HG03064 (cell line): ENCODE measurements around the gene CEP72.

Source experiments
- ATAC-seq: cut with Tn5 transposase; IDR thresholded peaks from one replicate; pipeline ENCODE4 v1.9.1; 2021; ENCODE audit warnings: low read depth; ENCODE audit not compliant: unreplicated experiment

The CEP72 gene

DNA sequence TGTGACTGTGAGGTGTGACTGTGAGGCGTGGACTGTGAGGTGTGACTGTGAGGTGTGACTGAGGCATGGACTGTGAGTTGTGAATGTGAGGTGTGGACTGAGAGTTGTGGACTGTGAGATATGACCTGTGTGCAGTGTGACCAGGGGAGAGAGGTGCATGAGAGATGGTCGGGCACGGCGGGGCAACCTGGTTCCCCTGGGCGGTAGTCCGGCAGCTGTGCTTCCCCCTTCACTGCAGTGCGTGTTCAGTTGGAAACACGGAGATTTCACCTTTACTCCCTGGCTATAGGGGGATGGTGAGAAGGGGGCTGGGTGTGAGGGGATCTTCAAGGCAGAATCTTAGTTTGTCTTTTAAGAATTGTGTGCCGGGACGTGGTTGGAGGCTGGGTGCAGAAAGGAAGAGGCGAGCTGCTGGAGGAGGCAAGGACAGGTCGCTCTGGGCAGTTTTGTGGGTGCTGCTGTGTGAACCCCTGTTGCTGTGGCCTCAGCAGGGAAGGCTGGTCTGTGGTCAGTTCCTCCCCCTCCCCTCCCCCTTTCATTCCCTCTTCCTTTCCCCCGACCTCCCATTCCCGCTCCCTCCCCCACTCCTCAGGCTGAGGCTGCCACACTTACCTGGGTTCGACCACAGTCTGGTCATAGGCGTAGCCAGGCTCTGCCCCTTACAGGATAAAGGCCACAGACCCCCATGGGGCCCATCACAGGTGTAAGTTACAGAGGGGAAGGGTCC, 39.3 kb downstream of the CEP72 start:
- ATAC-seq = no peak

DNA sequence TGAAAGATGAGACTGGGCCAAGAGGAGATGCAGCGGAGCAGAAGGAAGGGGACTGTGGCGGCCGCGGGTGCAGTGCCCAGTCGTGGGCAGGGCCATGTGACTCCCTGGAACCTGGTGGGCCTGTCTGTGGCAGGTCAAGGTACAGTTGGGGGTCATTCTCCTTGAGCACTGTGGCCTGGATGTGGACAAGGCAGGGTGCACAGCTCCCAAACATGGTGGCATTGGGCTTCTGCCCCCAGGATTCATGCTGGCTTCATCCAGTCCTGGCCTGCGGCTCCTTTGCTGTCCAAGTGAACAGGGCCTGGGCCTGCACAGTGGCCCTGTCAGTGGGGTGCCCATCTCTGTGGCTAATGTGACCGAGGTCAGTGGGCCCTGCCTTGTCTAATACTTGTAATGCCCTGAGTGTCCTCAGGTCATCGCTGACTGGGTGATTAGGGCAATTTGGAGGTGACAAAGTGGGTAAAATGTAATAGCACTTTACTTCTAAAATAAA, 39.9 kb downstream of the CEP72 start:
- ATAC-seq = no peak

DNA sequence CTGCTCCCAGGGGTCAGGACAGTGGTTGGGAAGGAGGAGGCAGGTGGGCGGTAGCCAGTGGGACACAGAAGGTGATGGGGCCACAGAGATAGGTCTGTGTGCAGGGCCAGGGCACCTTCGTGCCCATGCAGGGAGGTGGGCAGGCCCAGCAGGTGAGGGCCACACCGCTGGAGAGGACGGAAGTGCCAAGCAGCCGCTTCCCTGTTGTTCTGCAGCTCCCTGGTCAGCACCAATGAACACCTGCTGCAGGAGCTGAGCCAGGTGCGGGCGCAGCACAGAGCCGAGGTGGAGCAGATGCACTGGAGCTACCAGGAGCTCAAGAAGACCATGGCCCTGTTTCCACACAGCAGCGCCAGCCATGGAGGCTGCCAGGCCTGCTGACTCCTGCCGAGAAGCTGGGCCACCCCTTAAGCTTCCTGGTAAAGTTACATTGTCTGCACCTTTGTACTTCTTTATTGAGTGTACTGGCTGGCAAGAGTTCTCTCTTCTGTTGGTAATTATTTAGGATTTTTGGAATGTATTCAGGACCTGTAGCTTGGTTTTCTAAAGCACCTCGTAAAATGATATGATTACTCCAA, 40.7 kb downstream of the CEP72 start:
- ATAC-seq = no peak

- ATAC-seq = no peak
These were observed 42.1 kb downstream of the CEP72 start for GRCh38 chr5:654071-654778.

- ATAC-seq = no peak
These were observed 43.3 kb downstream of the CEP72 start for GRCh38 chr5:655406-655805.

GRCh38 chr5:657570-657969, 45.4 kb downstream of the CEP72 start:
- no peak for ATAC-seq

GRCh38 chr5:658103-658502, 46.0 kb downstream of the CEP72 start:
- no peak for ATAC-seq

DNA sequence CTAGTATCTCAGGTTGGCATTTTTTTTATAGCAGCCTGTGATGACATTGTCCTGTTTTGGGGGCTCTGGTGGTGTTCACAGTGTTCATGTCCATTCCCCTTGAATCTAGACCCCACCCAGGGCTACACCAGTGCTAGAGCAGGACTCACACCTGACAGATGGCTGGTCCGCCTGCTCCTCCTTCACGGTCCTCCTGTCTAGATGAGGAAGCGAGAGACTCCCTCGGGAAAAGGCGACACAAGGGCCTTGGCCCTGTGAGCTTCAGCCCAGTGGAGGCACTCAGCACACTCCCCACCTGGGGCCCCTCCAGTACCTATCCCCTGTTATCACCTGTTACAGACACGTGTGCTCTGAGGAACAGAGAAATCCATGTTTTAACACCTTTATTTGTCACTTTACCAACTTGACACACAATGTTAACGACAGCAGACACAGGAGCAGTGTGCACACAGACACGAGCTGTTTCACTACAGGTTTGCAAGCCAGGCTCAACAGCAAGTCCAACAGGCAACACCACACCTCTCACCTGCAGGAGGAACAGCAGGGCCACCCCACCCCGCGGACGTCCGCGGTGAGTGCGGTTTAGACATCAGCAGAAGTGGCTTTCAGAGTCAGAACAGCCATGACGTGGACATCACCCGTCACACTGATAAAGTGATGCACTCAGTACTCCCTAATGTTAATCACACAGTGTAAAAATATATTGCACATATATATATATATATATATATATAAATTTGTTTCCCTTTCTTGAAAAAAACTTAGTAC, 47.5 kb downstream of the CEP72 start:
- no peak for ATAC-seq

GRCh38 chr5:660491-661030, 48.4 kb downstream of the CEP72 start:
- no peak for ATAC-seq

- no peak for ATAC-seq
These were observed 50.0 kb downstream of the CEP72 start for GRCh38 chr5:661891-662750.

DNA sequence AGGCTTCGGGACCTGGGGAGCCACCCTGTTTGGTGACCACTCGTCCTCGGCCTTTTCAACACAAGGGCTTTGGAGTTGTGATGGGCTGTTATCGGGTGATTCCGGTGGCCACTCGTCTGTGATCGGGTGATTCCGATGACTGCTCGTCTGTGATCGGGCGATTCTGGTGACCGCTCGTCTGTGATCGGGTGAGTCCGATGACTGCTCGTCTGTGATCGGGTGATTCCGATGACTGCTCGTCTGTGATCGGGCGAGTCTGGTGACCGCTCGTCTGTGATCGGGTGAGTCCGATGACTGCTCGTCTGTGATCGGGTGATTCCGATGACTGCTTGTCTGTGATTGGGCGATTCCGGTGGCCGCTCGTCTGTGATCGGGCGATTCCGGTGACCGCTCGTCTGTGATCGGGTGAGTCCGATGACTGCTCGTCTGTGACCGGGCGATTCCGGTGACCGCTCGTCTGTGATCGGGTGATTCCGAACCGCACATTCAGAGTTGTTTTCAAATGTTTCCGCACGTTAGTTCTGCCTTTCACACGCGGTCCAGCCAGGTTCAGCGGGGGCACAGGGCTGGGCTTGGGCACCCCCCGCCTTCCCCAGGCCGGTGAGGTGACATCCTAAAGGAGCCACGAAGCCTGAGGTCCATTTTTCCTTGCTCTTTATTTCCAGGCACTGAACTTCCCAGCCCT, 50.8 kb downstream of the CEP72 start:
- no peak for ATAC-seq

DNA sequence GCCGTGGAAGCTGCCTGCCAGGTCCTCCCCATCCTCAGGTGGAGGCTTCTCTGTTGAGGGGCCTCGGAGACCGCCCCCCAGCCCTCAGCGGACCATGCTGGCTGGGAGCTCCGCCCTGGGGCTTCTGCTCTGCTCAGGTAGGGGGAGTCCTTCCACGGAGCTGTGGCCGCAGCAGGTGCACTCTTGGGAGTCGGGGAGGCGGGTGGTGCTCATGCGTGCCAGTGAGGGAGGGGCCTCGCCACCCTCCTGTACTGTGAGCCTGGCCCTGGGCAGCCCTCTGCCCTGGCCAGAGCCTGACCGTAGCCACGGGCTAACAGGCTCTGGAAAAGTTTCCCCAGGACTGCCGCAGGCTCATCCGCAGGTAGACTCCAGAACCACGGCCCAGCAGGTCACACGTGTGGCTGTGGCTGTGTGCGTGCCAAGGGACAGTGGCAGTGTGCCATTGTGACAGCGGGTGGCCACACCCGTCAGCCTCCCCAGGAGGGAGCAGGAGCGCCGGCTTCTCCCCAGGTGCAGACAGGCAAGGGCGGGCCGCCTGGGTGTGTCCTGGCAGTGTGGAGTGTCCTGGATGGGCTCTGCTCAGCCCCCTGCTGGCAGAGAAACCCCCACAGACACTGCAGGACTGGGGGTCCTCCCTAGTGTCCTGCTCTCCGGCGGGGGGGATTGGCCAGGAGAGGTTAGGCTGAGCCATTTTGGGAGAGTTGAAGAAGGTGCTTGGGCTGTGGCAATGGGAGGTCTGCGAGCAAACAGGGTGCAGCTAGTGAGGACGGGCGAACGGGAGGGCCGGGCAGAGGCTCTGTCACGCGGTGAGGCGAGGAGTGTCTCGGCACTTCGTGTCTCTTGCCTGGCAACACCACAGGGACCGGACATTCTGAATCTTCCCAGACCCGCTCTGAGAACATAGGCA, 51.5 kb downstream of the CEP72 start:
- no peak for ATAC-seq

DNA sequence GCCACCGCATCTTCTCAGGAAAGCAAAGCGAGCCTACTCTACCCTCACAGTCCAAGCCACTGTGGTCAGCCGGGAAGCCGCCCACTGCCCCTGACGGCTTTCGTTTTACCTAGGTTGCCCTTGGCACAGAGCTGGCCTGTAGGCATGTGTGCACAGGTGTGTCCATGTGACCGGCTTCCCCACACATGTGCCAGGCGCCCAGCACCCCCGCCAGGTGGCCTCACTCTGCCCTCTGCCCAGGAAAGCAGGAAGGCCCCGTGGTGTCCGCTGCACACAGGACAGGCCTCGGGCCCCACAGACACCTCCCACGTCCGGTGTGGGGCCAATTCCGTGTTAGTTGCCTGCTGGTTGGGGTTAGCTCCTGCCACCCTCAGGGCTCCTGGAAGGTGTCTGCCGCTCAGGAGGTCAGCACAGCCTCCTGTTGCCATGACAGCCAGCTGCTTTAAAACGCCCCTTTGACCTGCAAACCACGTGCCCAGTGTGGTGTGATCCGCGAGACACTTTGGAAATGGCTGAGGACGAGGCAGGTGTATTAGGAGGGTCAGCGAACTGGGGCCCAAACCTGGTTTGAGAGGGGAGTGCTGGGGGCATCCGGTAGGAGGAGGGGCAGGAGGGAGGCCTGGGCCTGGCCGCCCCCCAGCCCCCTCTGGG, 52.3 kb downstream of the CEP72 start:
- no peak for ATAC-seq

DNA sequence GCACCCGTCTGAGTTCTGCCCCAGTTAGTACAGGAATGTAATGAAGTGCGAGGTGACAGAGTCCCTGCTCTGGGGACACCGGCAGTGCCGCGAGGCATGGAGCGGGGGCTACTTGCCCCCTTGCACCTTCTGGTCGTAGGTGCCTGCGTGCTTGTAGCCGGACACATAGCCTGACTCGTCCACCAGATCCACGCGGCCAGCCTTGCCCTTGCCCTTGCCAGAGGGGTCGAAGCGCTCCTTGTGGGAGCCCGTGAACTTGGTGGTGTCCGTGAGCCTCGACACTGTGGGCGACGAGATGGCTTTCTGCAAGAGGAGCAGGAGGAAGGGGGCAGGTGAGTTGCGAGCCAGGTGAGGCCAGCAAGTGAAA, 52.8 kb downstream of the CEP72 start:
- ATAC-seq = no peak

GRCh38 chr5:665541-665955, 53.4 kb downstream of the CEP72 start:
- ATAC-seq = no peak

DNA sequence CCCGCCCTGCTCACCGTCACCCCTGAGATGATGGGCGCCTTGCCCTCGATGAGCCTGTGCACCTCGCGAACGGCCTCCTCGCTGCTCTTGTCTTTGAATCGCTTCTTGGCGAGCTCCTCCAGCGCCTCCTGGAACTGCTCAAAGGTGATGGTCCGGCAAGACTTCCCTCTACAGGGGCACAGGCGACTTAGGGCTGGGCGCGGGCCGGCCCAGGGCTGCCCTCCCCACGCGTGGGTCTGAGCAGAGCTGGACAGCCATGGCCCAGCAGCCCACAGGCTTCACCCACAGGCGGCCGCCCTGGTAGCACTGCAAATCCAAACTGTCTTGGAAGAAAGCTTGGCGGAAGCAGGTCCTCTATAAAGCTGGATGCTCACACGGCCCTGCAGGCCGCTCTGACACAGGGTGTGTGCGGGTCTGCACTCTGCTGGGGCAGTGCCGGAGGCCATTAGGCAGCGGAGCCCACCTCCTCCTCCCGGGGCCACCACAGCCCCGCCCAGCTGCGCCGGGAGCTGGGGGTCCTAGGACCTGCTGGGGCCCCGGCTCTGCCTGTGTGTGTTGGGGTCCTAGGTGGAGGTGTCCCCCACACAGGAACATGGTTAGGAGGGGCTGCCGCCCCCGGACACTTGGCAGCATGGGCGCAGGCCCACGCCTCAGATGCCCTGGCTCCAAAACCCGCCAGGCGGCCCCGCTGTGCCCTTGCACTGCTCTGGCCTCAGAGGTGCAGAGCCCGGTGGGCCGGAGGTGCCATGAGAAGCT, 54.0 kb downstream of the CEP72 start:
- no peak for ATAC-seq
